Activated naive CD4-positive, alpha-beta T cell treated with anti-CD3 and anti-CD28 coated beads, Interleukin-2, amount 10 ng/mL, durations not matched to agents 7 days and 5 days (primary cell): ENCODE results near the gene NUMB.

Experiments used
- CTCF ChIA-PET: fragments of 350-600 bp; sonication (Branson Sonifier 250); formaldehyde crosslinking; loops from one replicate; lab custom pipeline; 2021; ENCODE audit warnings: antibody characterized with exemption; lab: Charles Lee
- DNase-seq: peaks from one replicate; pipeline ENCODE4 v3.0.0-alpha.2; 2020
- H3K27ac Mint-ChIP-seq: one replicate; pipeline ENCODE4 v1.8.0; 2021; ENCODE audit warnings: mild to moderate bottlenecking, moderate library complexity, mixed read lengths
- H3K27me3 Mint-ChIP-seq: one replicate; pipeline ENCODE4 v1.8.0; 2021; ENCODE audit warnings: mild to moderate bottlenecking, mixed read lengths
- H3K36me3 Mint-ChIP-seq: one replicate; pipeline ENCODE4 v1.8.0; 2021; ENCODE audit warnings: mixed read lengths
- H3K4me1 Mint-ChIP-seq: one replicate; pipeline ENCODE4 v1.8.0; 2021; ENCODE audit warnings: mixed read lengths
- H3K4me3 Mint-ChIP-seq: one replicate; pipeline ENCODE4 v1.8.0; 2021; ENCODE audit warnings: mild to moderate bottlenecking, moderate library complexity, mixed read lengths
- H3K9me3 Mint-ChIP-seq: one replicate; pipeline ENCODE4 v1.8.0; 2021; ENCODE audit warnings: mixed read lengths

The NUMB gene

DNA sequence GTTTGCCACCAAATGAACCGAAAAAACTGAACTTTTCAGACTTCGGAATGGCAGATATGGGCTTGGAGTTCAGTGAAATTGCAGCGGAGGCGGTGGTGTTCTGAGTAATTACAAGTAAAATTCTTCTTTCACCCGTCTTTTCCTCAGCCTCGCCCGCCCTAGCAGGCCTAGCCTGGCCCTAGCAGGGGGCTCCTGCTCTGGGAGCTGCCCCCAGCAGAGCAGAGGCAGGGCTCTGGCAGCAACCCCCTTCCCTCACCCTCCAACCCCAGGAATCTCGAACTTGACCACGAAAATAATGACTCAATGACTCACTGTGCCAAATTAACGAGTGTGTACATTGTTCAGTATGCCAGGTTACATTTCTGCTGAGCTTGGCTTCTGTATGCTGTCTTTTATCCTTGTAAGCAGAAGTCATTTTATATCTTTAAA is 219.9 kb downstream of the NUMB start:
- peak overlapping the region; percentile 52 for H3K27ac Mint-ChIP-seq
- H3K4me1 Mint-ChIP-seq: peaks cover 32% of the 10 kb centered on the region
- CTCF ChIA-PET: no interaction called here
- peak; percentile 14 for DNase-seq
- H3K27me3 Mint-ChIP-seq: peaks cover 98% of the 10 kb centered on the region
- no peaks in the 10 kb centered on the region for H3K36me3 Mint-ChIP-seq
- no peaks in the 10 kb centered on the region for H3K9me3 Mint-ChIP-seq
- H3K4me3 Mint-ChIP-seq: no peak overlapping the region

- Mint-ChIP-seq H3K9me3 (no peaks in the 10 kb centered on the region), H3K36me3 (no peaks in the 10 kb centered on the region), H3K4me3 (no peak overlapping the region), H3K27ac (no peak overlapping the region), H3K27me3 (peaks cover 98% of the 10 kb centered on the region), H3K4me1 (peaks cover 27% of the 10 kb centered on the region)
- DNase-seq: peak; percentile 20
- CTCF ChIA-PET: no interaction called here
These were observed 220.4 kb downstream of the NUMB start for GRCh38 chr14:73237786-73238423.

GRCh38 chr14:73237219-73237785 is 221.0 kb downstream of the NUMB start, which contains the start of gene PAPLN:
Gene PAPLN (plus strand): TSS chr14:73237506. CDS start chr14:73239779, 2,273 bp downstream.
- peak within 1 kb of the TSS; percentile 55 for H3K4me3 Mint-ChIP-seq
- H3K9me3 Mint-ChIP-seq: no peaks in the 10 kb centered on the region
- H3K27ac Mint-ChIP-seq: no peak within 1 kb of the TSS
- peaks cover 22% of the 10 kb centered on the region for H3K4me1 Mint-ChIP-seq
- DNase-seq: peak; percentile 26
- no peaks in the 10 kb centered on the region for H3K36me3 Mint-ChIP-seq
- H3K27me3 Mint-ChIP-seq: peaks cover 98% of the 10 kb centered on the region
- CTCF ChIA-PET: no interaction called here

DNA sequence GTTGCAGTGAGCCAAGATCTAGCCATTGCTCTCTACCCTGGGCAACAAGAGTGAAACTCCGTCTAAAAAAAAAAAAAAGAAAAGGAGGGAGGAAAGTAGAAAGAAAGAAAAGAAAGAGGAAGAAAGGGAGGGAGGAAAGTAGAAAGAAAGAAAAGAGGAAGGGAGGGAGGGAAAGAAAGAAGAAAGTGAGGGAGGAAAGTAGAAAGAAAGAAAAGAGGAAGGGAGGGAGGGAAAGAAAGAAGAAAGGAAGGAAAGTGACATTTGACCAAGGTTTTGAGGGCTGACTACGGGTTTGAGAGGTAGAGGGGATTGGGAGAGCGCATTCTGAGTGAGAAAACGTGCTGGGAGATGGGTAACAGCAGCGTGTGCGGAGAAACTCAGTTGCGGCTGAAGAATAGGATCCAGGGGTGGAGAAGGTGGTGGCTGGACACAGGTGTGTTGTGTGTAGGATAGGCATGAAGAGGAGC is 221.6 kb downstream of the NUMB start:
- no peak overlapping the region for H3K27ac Mint-ChIP-seq
- no peak for DNase-seq
- H3K27me3 Mint-ChIP-seq: peaks cover 98% of the 10 kb centered on the region
- CTCF ChIA-PET: no interaction called here
- peak overlapping the region; percentile 55 for H3K4me3 Mint-ChIP-seq
- no peaks in the 10 kb centered on the region for H3K36me3 Mint-ChIP-seq
- peaks cover 20% of the 10 kb centered on the region for H3K4me1 Mint-ChIP-seq
- no peaks in the 10 kb centered on the region for H3K9me3 Mint-ChIP-seq

- H3K27ac Mint-ChIP-seq: no peak overlapping the region
- H3K27me3 Mint-ChIP-seq: peaks cover 98% of the 10 kb centered on the region
- DNase-seq: peak; percentile 17
- no peaks in the 10 kb centered on the region for H3K9me3 Mint-ChIP-seq
- CTCF ChIA-PET: no interaction called here
- H3K4me3 Mint-ChIP-seq: no peak overlapping the region
- no peaks in the 10 kb centered on the region for H3K36me3 Mint-ChIP-seq
- H3K4me1 Mint-ChIP-seq: peaks cover 17% of the 10 kb centered on the region
These were observed 222.2 kb downstream of the NUMB start for GRCh38 chr14:73236157-73236556.

GRCh38 chr14:73235531-73236155 is 222.7 kb downstream of the NUMB start:
- H3K4me1 Mint-ChIP-seq: peaks cover 16% of the 10 kb centered on the region
- CTCF ChIA-PET: no interaction called here
- no peak overlapping the region for H3K4me3 Mint-ChIP-seq
- H3K27ac Mint-ChIP-seq: no peak overlapping the region
- peaks cover 94% of the 10 kb centered on the region for H3K27me3 Mint-ChIP-seq
- H3K9me3 Mint-ChIP-seq: no peaks in the 10 kb centered on the region
- H3K36me3 Mint-ChIP-seq: no peaks in the 10 kb centered on the region
- DNase-seq: no peak

- H3K4me1 Mint-ChIP-seq: peaks cover 16% of the 10 kb centered on the region
- CTCF ChIA-PET: no interaction called here
These were observed 223.6 kb downstream of the NUMB start for GRCh38 chr14:73234586-73235394.

DNA sequence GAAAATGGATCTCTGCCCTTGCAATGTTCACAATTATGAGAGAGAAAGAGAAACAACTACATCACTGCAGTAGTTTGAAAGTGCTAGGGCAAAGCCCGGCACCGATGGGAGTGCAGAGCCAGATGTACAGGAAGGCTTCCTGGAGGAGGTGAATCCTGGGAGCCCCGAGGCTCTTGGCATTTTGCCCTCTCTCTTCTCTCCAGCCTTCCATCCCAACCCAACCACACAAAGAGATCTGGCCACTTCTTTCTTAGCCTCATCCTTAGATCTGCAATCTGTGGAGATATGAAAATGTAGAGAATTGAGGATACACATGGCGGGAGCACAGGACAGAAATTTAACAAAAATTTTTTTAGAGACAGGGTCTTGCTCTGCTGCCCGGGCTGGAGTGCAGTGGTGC is 224.3 kb downstream of the NUMB start:
- no peaks in the 10 kb centered on the region for H3K9me3 Mint-ChIP-seq
- H3K4me3 Mint-ChIP-seq: no peak overlapping the region
- peaks cover 78% of the 10 kb centered on the region for H3K27me3 Mint-ChIP-seq
- no peaks in the 10 kb centered on the region for H3K36me3 Mint-ChIP-seq
- H3K4me1 Mint-ChIP-seq: peaks cover 16% of the 10 kb centered on the region
- H3K27ac Mint-ChIP-seq: no peak overlapping the region
- DNase-seq: no peak
- CTCF ChIA-PET: no interaction called here

More at GRCh38 chr14:73234586-73235394, 223.6 kb downstream of the NUMB start:
- peaks cover 86% of the 10 kb centered on the region for H3K27me3 Mint-ChIP-seq
- no peak overlapping the region for H3K4me3 Mint-ChIP-seq
- H3K36me3 Mint-ChIP-seq: no peaks in the 10 kb centered on the region
- no peak for DNase-seq
- H3K9me3 Mint-ChIP-seq: no peaks in the 10 kb centered on the region
- no peak overlapping the region for H3K27ac Mint-ChIP-seq

- peaks cover 74% of the 10 kb centered on the region for H3K27me3 Mint-ChIP-seq
- H3K36me3 Mint-ChIP-seq: no peaks in the 10 kb centered on the region
- CTCF ChIA-PET: no interaction called here
- H3K9me3 Mint-ChIP-seq: no peaks in the 10 kb centered on the region
- H3K4me1 Mint-ChIP-seq: peaks cover 15% of the 10 kb centered on the region
- H3K4me3 Mint-ChIP-seq: no peak overlapping the region
- no peak for DNase-seq
- H3K27ac Mint-ChIP-seq: no peak overlapping the region
These were observed 224.8 kb downstream of the NUMB start for GRCh38 chr14:73233564-73233963.

DNA sequence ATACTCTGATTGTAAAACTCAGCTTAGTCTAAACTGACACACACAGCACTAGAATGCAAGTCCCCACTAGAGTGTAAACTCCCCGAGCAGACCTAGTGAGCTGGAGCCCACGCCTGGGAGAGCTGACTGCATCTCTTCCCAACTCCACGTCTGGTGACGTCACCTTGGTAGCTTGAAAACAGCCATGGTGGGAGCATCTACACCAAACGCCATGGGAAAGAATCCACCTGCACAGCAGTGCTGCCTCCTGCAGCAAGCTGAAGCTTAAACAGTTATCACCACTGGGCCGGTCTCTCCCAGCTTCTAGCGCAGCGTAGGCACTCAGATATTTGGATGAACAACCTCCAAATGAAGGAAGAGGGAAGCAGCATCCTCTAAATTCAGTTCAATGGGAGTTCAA is 225.4 kb downstream of the NUMB start:
- no peaks in the 10 kb centered on the region for H3K9me3 Mint-ChIP-seq
- CTCF ChIA-PET: no interaction called here
- H3K27ac Mint-ChIP-seq: no peak overlapping the region
- H3K4me1 Mint-ChIP-seq: peaks cover 11% of the 10 kb centered on the region
- H3K36me3 Mint-ChIP-seq: peaks cover 2% of the 10 kb centered on the region
- H3K4me3 Mint-ChIP-seq: no peak overlapping the region
- no peak for DNase-seq
- H3K27me3 Mint-ChIP-seq: peaks cover 68% of the 10 kb centered on the region

DNA sequence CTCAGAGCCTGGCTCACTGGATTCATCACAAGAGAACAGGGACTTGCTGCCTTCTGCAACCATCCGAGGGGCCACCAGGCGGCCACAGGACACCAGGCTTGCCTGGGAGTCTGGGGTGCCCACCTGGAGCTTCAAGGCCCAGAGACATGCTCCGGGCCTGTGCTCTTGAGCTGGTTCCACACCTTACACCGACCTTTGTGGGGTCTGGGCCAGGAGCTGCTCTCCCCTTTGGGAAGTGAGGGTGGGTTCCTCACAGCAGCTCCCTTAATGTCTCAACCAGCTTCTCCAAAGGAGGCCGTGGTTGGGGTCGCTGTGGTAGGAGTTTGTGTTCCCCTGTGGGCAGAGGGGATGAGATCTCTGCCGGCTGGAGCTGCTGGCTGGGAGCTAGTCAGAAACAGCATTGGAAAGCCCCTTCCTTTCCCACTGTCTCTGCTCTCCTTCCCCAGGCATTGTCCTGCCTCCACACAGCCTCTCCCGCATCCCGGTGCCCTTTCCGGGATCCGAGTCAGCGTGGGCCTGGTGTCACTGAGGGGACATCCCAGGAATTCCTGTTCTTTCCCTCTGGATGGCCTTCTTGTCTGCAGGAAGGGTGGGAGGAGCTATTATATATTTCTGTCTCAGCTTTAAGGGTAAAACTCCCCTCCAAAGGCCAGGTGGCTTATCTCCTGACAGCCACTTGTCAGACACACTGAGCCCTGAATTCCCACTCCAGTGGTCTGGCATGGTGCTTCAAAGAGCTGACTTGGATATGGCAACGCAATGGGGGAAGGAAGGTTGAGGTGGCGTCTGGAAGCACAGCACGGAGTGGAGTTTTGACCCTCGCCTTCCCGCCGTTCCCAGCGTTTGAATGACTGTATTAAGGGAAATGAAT is 226.1 kb downstream of the NUMB start:
- H3K9me3 Mint-ChIP-seq: no peaks in the 10 kb centered on the region
- peaks cover 62% of the 10 kb centered on the region for H3K27me3 Mint-ChIP-seq

DNA sequence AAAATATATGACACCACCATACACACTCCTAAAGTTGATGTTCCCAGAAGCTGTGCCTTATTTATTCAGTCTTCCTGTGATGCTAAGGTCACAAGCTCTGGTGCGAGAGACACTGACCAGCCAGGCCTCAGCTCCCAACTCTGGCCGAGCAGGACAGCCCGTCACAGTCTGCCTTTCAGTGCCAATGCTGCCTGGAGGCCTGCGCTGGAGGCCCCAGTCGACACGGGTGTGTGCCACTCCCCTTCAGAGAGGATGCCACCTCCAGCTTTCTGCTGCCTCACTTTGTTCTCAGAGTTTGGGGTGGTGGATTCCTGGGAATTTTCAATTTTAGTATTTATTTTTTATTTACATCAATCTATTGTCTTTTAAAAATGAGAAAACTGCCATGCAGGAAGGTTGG is 228.3 kb downstream of the NUMB start:
- CTCF ChIA-PET: interaction anchor here (1.8 kb wide), 1 partner anchor 242 kb away, joined by 5 read pairs; no protein-coding TSS in a partner anchor
- Mint-ChIP-seq H3K9me3 (no peaks in the 10 kb centered on the region), H3K27ac (no peak overlapping the region), H3K4me1 (no peaks in the 10 kb centered on the region), H3K4me3 (no peak overlapping the region), H3K36me3 (peaks cover 5% of the 10 kb centered on the region), H3K27me3 (peaks cover 40% of the 10 kb centered on the region)
- DNase-seq: no peak

More for the DNA sequence above, 226.1 kb downstream of the NUMB start:
- CTCF ChIA-PET: no interaction called here
- Mint-ChIP-seq H3K36me3 (peaks cover 2% of the 10 kb centered on the region), H3K4me3 (no peak overlapping the region), H3K27ac (no peak overlapping the region), H3K4me1 (peaks cover 10% of the 10 kb centered on the region)
- DNase-seq: no peak
